ENCODE measurements around the gene PXDN.

DNA sequence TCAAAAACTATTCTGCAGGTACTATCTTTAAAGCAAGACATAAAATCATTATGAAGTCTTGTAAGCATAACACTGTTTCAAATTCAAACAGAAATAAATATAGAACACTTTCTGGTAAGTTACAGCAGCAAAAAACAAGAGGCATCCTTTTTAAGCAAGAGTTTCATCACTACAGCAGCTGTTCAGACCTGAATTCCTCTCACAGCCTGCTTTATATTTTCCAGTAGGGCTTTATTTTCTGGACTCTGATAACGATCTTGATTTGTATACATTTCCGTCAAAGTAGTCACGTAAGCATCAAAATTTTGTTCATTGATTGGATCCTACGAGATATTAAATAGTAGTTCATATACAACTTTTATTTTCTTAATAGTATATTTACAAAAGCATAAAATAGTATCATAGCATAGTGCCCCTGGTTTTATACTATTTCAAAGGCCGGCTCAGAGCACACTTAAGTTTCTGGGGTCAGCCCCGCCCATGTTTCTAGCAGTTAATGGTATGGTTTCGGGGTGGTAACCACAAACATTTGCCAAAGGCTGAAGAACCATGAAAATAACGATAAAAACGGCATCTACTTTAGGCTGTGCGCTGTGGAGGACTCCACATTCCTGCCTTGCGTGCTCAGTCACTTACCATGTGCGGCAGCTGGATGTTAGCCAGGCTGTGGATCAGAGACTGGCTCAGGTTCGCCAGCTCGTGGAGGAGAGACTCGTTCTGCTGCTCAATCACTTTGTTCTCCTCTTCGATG is 47.5 kb upstream of the PXDN start:
- no peak for TF ChIP-seq EZH2phosphoT487 (IDR thresholded peaks at IDR 0.05; ENCODE audit: borderline replicate concordance, low read length)
- TF ChIP-seq, protein P1, sequence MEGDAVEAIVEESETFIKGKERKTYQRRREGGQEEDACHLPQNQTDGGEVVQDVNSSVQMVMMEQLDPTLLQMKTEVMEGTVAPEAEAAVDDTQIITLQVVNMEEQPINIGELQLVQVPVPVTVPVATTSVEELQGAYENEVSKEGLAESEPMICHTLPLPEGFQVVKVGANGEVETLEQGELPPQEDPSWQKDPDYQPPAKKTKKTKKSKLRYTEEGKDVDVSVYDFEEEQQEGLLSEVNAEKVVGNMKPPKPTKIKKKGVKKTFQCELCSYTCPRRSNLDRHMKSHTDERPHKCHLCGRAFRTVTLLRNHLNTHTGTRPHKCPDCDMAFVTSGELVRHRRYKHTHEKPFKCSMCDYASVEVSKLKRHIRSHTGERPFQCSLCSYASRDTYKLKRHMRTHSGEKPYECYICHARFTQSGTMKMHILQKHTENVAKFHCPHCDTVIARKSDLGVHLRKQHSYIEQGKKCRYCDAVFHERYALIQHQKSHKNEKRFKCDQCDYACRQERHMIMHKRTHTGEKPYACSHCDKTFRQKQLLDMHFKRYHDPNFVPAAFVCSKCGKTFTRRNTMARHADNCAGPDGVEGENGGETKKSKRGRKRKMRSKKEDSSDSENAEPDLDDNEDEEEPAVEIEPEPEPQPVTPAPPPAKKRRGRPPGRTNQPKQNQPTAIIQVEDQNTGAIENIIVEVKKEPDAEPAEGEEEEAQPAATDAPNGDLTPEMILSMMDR (conservative IDR thresholded peaks at IDR 0.05; ENCODE audit: low read depth, low read length): no peak
- TF ChIP-seq EZH2 (IDR thresholded peaks at IDR 0.05; ENCODE audit: low read length, unreplicated experiment): no peak

Data from PC-3 (cell line).